ENCODE results near the gene FGF18. TPM values are rescaled to one million over a fixed set of nuclear protein-coding genes. Genes with fewer than 3 reads are reported as not detected.

Gene FGF18
- polyA plus RNA-seq, 1 donor from 2014 or later: 1.2 TPM

DNA sequence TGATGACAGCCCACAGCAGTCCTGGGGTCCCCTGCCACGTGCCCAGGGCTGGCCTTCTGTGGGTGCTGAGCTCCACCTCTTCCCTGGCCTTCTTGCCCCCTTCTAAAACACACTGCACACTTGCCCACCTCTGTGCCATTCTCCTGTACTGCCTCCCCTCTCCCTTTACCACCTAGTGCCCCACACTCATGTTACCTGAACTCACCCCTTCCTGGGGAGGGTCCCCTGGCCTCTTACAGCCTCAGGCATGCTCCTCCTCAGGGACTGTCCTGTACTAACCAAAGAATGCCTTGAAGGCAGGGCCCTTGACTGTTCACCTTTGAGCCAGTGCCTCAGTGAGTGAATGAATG, 60.3 kb downstream of the FGF18 start:
- Histone ChIP-seq H3K9ac (ENCODE audit: low read length) (no peak overlapping the region), H3K27ac (ENCODE audit: low read length) (no peak overlapping the region)

GRCh38 chr5:171480239-171480638, 60.8 kb downstream of the FGF18 start:
- Histone ChIP-seq H3K4me2 (ENCODE audit: low read length) (no peak overlapping the region), H3K9me3 (ENCODE audit: low read length) (no peaks in the 10 kb centered on the region), H3K4me3 (ENCODE audit: low read length) (no peak overlapping the region), H4K20me1 (ENCODE audit: insufficient read depth) (no peaks in the 10 kb centered on the region), H2AFZ (ENCODE audit: low read depth, low read length) (no peak overlapping the region), H3F3A (ENCODE audit: insufficient read depth, low read length, poor library complexity, severe bottlenecking) (no peaks in the 10 kb centered on the region), H3K9ac (ENCODE audit: low read length) (no peak overlapping the region), H3K79me2 (replicated peaks; ENCODE audit: insufficient read depth, low read length) (no peaks in the 10 kb centered on the region), H3K9me2 (ENCODE audit: insufficient read depth, low read length) (no peaks in the 10 kb centered on the region), H3K27me3 (ENCODE audit: insufficient read depth, low read depth, low read length) (no peaks in the 10 kb centered on the region), H3K36me3 (ENCODE audit: insufficient read depth, low read length) (no peaks in the 10 kb centered on the region), H3K27ac (ENCODE audit: low read length) (no peak overlapping the region)
- TF ChIP-seq EZH2 (IDR thresholded peaks at IDR 0.05; ENCODE audit: borderline replicate concordance, insufficient read depth, low read length, poor library complexity, severe bottlenecking): no peak
- TF ChIP-seq SMC3 (conservative IDR thresholded peaks at IDR 0.05; ENCODE audit: poor library complexity): no peak
- TF ChIP-seq RAD21 (conservative IDR thresholded peaks at IDR 0.05): no peak
- no peak for TF ChIP-seq EP300 (conservative IDR thresholded peaks at IDR 0.05; ENCODE audit: poor library complexity, severe bottlenecking)

More for the DNA sequence above, 60.3 kb downstream of the FGF18 start:
- Histone ChIP-seq H3K9me2 (ENCODE audit: insufficient read depth, low read length) (no peaks in the 10 kb centered on the region), H3F3A (ENCODE audit: insufficient read depth, low read length, poor library complexity, severe bottlenecking) (no peaks in the 10 kb centered on the region), H4K20me1 (ENCODE audit: insufficient read depth) (no peaks in the 10 kb centered on the region), H3K4me2 (ENCODE audit: low read length) (no peak overlapping the region), H3K4me3 (ENCODE audit: low read length) (no peak overlapping the region), H3K27me3 (ENCODE audit: insufficient read depth, low read depth, low read length) (no peaks in the 10 kb centered on the region), H3K9me3 (ENCODE audit: low read length) (no peaks in the 10 kb centered on the region), H2AFZ (ENCODE audit: low read depth, low read length) (no peak overlapping the region), H3K36me3 (ENCODE audit: insufficient read depth, low read length) (no peaks in the 10 kb centered on the region), H3K79me2 (replicated peaks; ENCODE audit: insufficient read depth, low read length) (no peaks in the 10 kb centered on the region)
- TF ChIP-seq POLR2AphosphoS5 (IDR thresholded peaks at IDR 0.05): no peak
- TF ChIP-seq SMC3 (conservative IDR thresholded peaks at IDR 0.05; ENCODE audit: poor library complexity): no peak
- TF ChIP-seq TAF1 (IDR thresholded peaks at IDR 0.05; ENCODE audit: low read depth): no peak
- TF ChIP-seq EZH2 (IDR thresholded peaks at IDR 0.05; ENCODE audit: borderline replicate concordance, insufficient read depth, low read length, poor library complexity, severe bottlenecking): no peak
- TF ChIP-seq EP300 (conservative IDR thresholded peaks at IDR 0.05; ENCODE audit: poor library complexity, severe bottlenecking): no peak
- no peak for TF ChIP-seq MXI1 (conservative IDR thresholded peaks at IDR 0.05; ENCODE audit: poor library complexity, severe bottlenecking)
- no peak for TF ChIP-seq REST (IDR thresholded peaks at IDR 0.05; ENCODE audit: borderline replicate concordance)
- no peak for TF ChIP-seq CTCF (IDR thresholded peaks at IDR 0.05; ENCODE audit: poor library complexity, severe bottlenecking)
- no peak for TF ChIP-seq RAD21 (conservative IDR thresholded peaks at IDR 0.05)

Data from neural cell (in vitro differentiated cells).